OCI-LY3 (cell line): Measurements from ENCODE around the gene ALG5.

ENCODE experiments used
- CTCF ChIP-seq: fragments of 200-600, 300-600 bp; sonication (generic); IDR thresholded peaks from 2 replicates; pipeline ENCODE4 v1.5.1; 2014; ENCODE audit warnings: antibody characterized with exemption, low read length, low read depth
- EZH2phosphoT487 ChIP-seq: fragments of 200-600 bp; shearing (Covaris generic); IDR thresholded peaks from 2 replicates; pipeline ENCODE4 v1.6.1; 2018; ENCODE audit warnings: antibody characterized with exemption, mixed run types, low read depth

- TF ChIP-seq CTCF (no peak), EZH2phosphoT487 (no peak)
Measured at GRCh38 chr13:36925603-36926002, 73.5 kb downstream of the ALG5 start.
